ENCODE data around the gene RASAL1. TPM values are rescaled to one million over a fixed set of nuclear protein-coding genes. Genes with fewer than 3 reads are reported as not detected.

RASAL1 gene
- total RNA-seq, 4 donors from 2014 or later: 1.7 TPM; not detected in 3

DNA sequence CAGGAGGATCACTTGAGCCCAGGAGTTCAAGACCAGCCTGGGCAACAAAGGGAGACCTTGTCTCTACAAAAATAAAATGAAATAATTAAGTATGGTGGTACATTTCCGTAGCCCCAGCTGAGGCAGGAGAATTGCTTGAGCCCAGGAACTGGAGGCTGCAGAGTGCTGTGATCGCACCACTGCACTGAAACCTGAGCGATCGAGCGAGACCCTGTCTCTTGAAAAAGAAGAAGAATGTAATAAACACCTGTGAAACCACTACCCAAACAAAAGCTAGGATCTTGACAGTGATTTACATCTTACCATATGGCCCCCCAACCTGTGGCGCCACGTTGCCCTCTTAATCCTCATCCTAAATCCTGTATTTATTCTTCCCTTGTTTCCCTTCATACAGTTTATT, 84.8 kb downstream of the RASAL1 start:
- no peaks in the 10 kb centered on the region for H3K36me3 ChIP-seq
- no peak overlapping the region for H3K27ac ChIP-seq
- H3K4me3 ChIP-seq: no peak overlapping the region
- peaks cover 61% of the 10 kb centered on the region for H3K27me3 ChIP-seq
- 38 to 78% methylated on average over 2 to 7 of the region's 7 CpGs for WGBS, 2 donors (ENCODE audit: low coverage in 1 of 2)
- ATAC-seq: no peak
- no peaks in the 10 kb centered on the region for H3K9me3 ChIP-seq
- no peaks in the 10 kb centered on the region for H3K4me1 ChIP-seq
- TF ChIP-seq POLR2A (IDR thresholded peaks at IDR 0.05): no peak
- TF ChIP-seq, protein P1, sequence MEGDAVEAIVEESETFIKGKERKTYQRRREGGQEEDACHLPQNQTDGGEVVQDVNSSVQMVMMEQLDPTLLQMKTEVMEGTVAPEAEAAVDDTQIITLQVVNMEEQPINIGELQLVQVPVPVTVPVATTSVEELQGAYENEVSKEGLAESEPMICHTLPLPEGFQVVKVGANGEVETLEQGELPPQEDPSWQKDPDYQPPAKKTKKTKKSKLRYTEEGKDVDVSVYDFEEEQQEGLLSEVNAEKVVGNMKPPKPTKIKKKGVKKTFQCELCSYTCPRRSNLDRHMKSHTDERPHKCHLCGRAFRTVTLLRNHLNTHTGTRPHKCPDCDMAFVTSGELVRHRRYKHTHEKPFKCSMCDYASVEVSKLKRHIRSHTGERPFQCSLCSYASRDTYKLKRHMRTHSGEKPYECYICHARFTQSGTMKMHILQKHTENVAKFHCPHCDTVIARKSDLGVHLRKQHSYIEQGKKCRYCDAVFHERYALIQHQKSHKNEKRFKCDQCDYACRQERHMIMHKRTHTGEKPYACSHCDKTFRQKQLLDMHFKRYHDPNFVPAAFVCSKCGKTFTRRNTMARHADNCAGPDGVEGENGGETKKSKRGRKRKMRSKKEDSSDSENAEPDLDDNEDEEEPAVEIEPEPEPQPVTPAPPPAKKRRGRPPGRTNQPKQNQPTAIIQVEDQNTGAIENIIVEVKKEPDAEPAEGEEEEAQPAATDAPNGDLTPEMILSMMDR (IDR thresholded peaks at IDR 0.05): no peak
- TF ChIP-seq EP300 (IDR thresholded peaks at IDR 0.05): no peak
- TF ChIP-seq POLR2AphosphoS5 (IDR thresholded peaks at IDR 0.05): no peak

DNA sequence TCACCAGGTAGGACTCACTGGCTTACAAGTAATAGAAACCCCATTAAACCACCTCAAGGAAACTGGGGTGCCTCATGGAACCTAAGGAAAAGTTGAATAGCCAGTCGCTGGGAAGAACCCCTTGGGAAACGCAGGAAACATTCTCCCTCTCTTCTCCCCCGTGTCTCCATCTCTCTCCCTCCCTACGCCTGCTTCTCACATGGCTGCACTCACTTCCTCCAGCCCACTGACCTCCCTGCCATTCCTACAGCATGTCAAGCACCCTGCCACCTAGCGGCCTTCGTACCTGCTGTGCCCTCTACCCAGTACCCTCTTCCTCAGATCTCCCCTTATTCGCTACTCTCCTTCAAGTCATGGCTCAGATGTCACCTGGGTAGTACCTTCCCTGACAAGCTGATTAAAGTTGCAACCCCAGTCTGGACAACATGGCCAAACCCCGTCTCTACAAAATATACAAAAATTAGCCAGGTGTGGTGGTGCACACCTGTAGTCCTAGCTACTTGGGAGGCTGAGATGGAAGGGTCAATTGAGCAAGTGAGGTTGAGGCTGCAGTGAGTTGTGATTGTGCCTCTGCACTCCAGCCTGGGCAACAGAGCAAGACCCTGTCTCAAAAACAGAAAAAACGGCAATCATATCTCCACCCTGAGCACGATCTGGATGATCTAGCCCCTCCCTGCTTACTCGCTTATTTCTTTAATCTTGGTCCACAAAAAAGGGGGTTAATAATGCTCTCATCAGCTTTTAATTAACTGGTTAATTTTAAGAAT, 85.4 kb downstream of the RASAL1 start:
- Histone ChIP-seq H3K27me3 (peaks cover 55% of the 10 kb centered on the region), H3K4me1 (no peaks in the 10 kb centered on the region), H3K27ac (no peak overlapping the region), H3K9me3 (no peaks in the 10 kb centered on the region), H3K4me3 (no peak overlapping the region), H3K36me3 (no peaks in the 10 kb centered on the region)
- no peak for ATAC-seq
- 37 to 41% methylated on average over 10 of the region's 11 CpGs for WGBS, 2 donors (ENCODE audit: low coverage in 1 of 2)
- TF ChIP-seq POLR2AphosphoS5 (IDR thresholded peaks at IDR 0.05) (no peak), POLR2A (IDR thresholded peaks at IDR 0.05) (no peak), EP300 (IDR thresholded peaks at IDR 0.05) (no peak)
- TF ChIP-seq, protein P1 (IDR thresholded peaks at IDR 0.05): no peak

Small RNA genes within 50 kb of the gene (small RNA-seq; reads per million reads assigned to genes)
- gene MIR7106: 0 reads per million in 4 donors
- gene RF00019: 0 reads per million in 4 donors

Other genes starting within 250 kb of the RASAL1 start
- 10 to 100 TPM in 1 of 4 donors, 1 to 10 TPM in 3; 4.8 to 17.0 (median 7.6) TPM for gene OAS1, start 228.8 kb downstream of the RASAL1 start, total RNA-seq
- 10 to 100 TPM in 1 of 4 donors, 1 to 10 TPM in 3; 3.5 to 10.2 (median 7.2) TPM for gene OAS3, start 197.3 kb downstream of the RASAL1 start, total RNA-seq
- 1 to 10 TPM; 6.5 to 10.0 (median 7.5) TPM for gene OAS2, start 157.2 kb downstream of the RASAL1 start, total RNA-seq
- 1 to 10 TPM; 2.3 to 9.5 (median 5.3) TPM for gene DTX1, start 79.0 kb downstream of the RASAL1 start, total RNA-seq
- gene CFAP73, start 14.0 kb upstream of the RASAL1 start, total RNA-seq: not detected
- gene DDX54, start 49.7 kb upstream of the RASAL1 start, total RNA-seq: 10 to 100 TPM; 38.0 to 60.4 (median 53.3) TPM
- 10 to 100 TPM; 12.3 to 22.8 (median 16.6) TPM for gene RITA1, start 50.0 kb upstream of the RASAL1 start, total RNA-seq
- gene TPCN1, start 85.7 kb upstream of the RASAL1 start, total RNA-seq: 10 to 100 TPM; 24.0 to 47.0 (median 37.3) TPM
- 10 to 100 TPM; 20.9 to 44.2 (median 29.8) TPM for gene SLC8B1, start 199.3 kb upstream of the RASAL1 start, total RNA-seq
- 10 to 100 TPM; 23.1 to 54.4 (median 31.3) TPM for gene PLBD2, start 222.8 kb upstream of the RASAL1 start, total RNA-seq